HG03045 (cell line): ENCODE data around the gene NPTN.
"Not testable (repeated sequence)": the region's sequence is repeated elsewhere in the genome, so short reads cannot be mapped to it uniquely, and the experiment has no call there.

Source experiments
- ATAC-seq: cut with Tn5 transposase; IDR thresholded peaks from one replicate; pipeline ENCODE4 v1.9.1; 2021; ENCODE audit warnings: mild to moderate bottlenecking, moderate library complexity; ENCODE audit not compliant: unreplicated experiment

The NPTN gene

DNA sequence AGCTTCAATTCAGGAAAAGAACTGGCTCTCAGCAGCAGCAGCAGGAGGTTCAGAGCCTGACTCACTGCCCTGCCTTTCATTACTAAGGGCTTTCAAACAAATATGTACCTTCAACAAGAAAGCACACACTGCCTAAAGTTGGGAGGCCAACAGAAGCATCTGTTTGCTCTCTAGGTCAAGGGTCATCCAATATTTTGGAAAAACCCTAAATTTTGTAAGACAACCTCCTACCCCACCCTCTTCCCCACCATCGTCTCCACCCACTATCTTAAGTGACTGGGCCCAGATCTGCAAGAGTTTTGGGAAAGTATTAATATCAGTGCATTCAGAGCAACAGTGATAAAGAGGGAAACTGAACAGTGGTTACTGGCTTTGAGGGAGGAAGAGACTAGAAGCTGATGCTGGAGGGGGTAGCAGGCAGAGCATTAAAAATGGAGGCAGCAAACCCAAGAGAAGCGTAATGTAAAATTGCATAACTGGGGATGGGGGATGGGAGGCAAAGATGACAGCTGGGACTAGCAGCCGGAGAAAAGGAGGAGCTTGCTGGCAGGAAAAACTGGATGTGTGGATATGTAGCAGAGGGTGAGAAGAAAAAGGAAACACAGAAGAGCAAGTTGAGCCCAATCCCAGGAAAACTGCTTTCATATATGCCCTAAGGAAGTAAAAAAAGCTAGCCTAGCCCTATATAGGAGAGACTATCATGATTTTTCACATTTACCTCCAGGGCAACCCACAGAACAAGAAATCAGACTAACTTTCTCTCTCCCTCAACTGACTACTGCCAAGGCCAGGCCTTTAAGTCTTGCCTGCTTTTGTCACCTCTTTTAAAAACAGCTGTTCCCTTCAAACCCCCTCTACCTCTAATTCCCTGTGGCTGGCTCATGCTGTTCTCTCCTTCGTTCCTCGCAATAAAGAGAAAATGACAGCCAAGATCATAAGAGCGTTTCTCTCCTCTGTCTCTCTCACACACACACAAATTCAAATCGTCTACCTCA is 31.4 kb downstream of the NPTN start:
- ATAC-seq = no peak

GRCh38 chr15:73600413-73601335 is 32.5 kb downstream of the NPTN start:
- ATAC-seq = no peak

DNA sequence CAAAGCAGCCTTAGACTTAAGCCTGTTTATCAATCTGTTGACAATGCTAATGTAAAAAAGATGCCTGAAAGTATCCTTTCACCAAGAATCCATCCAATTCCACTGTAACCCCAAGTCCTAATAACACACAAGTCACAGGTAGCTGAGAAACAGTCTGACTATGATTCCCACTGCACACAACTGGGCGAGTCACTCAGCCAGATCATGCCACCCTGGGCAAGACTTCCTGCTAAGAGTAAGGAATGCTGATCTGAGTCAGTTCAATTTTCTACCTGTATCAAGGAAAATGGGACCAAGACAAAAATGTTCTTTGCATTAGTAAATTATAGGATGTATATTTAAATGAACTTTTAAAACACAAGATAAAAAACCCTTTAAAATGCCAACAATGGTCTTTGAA is 33.3 kb downstream of the NPTN start:
- ATAC-seq = no peak

- no peak for ATAC-seq
Measured at GRCh38 chr15:73598530-73599160, 34.5 kb downstream of the NPTN start.

- ATAC-seq = no peak
Measured at GRCh38 chr15:73597036-73597638, 36.1 kb downstream of the NPTN start.

GRCh38 chr15:73596174-73596573 is 37.0 kb downstream of the NPTN start:
- ATAC-seq = no peak

DNA sequence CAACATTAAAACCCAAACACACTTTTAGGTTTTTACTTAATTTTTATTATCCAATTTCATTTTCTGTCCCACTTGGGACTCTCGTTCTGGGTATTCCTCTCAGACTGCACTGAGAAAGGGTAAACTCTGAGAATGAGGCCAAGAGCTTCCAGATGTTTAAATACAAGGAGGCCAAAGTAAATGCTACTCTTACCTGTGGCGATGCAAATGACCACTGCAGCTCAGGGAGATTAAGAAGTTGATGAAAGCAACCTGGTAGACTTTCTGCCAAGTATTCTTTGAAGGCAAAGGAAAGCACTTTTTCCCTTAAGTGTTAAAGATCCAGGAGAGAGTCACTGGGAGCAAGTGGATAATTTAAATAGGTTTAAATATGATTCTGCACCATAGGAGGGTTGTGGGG is 39.1 kb downstream of the NPTN start:
- no peak for ATAC-seq

- no peak for ATAC-seq
Measured at GRCh38 chr15:73593304-73594074, 39.7 kb downstream of the NPTN start.

- ATAC-seq = no peak
Measured at GRCh38 chr15:73590263-73590662, 42.9 kb downstream of the NPTN start.

DNA sequence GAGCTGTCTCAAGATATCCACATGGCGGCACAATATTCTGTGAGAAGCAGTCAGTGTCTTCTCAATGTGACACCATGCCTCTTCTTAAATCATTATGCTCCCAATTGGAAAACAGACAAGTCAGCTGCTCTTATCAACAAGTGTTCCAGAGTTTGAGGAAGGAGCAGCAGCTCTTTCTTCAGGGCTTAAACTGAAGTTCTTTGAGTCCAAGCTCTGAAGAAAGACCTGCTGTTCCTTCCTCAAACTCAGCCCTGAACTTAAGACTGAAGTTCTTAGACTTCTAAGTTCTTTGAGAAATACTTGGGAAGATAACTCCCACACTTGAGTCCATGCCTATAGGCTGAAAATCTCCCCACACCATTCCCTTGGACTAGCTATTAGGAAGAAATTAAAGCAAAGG is 43.4 kb downstream of the NPTN start:
- no peak for ATAC-seq

DNA sequence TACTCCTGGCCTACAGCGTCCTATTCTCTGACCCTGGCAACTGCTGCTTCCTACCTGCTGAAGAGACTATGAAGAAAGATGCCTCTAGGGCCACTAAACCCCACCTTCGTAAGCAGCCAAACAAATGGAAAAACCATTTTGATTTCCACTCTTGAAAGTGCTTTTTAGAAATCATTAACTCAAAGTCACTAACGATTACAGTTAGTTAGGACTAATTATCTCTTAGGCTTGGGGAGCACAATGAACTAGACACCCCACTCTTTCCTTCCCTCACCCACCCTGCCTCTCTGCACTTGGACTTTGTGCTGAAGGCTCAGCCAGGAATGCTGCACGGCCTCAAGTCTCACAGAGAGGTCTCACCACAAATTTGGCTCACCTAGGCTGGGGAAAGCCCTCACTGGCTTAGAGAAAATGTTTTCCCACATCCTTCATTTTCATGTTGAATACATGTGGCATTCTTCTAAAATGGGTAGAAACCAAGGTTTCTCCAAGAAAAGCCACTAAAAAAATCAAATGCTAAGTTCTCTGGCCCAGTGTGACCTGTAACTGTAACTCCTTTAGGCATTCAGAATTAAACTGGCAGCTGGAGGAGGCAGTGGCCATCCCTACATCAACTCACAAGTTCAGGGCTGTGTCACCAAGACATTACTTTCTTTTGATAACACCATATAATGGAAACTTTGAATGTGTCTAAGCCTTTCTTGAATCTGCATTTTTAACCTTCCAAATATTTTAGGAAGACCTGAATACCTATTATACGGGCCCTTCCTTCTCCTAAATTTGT is 47.1 kb downstream of the NPTN start:
- ATAC-seq = no peak

DNA sequence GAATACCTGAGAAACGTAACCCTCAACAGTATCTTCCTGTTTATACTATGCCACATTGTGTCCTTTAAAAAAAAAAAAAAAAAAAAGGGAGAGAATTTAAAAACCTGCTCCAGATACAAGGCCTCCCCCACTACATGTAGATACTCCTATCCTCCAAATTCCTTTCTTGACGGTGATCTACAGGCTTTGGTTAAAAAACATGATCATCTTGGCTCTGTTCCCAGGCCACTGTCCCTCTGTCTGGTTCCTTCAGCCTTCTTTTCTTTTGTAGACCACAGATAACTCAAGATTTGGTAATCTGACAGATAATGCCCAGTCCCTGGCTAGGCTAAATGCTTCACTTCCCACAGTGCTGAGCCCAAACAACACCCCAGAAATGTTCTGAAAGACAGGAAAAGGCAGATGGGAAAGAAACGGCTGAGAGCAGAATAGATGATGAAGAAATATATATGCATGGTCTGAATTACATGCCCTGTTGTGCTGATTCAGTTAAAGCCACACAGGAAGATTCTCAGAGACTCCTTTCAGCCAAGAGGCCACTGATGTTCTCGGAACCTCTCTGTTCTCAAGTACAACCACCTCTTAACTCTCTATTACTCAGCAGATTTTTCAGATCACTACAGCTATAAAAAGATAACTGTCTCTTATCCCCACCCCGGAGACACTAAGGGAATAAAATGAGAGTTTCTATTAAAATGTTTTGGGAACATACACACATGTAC is 48.3 kb downstream of the NPTN start:
- ATAC-seq = no peak

- ATAC-seq = no peak
Measured at GRCh38 chr15:73583544-73583943, 49.6 kb downstream of the NPTN start.

GRCh38 chr15:73582851-73583379 is 50.3 kb downstream of the NPTN start:
- no peak for ATAC-seq

- ATAC-seq = no peak
Measured at GRCh38 chr15:73578026-73578425, 55.2 kb downstream of the NPTN start.

GRCh38 chr15:73577593-73577992 is 55.6 kb downstream of the NPTN start:
- ATAC-seq = not testable (repeated sequence)

DNA sequence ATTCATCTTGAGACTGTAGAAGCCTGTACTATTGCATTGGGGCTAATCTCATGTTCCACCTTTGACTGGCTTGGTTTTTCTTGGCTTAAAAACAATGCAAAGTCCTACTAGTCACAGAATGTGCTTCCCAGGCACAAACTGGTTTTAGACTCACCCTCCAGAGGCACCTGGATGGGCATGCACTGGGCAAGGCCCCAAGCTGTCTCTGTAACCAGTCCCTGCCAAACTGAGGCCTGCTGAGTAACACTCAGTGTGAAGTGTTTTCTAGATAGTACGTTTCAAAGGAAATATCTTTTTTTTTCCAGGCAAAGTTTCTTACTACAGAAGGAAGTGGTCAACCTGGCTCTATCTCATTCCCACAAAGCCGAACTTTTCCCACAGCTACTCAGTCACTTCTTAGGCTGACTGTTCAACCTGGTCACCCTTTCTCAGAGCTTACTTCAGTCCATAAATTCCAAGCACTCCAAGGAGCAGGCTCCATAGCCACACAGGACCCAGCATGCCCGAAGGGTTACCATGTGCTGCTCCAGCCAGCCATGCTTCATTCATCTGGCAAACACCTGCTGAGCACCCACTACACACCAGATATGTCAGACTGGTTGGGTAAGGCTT is 57.4 kb downstream of the NPTN start:
- ATAC-seq = no peak

DNA sequence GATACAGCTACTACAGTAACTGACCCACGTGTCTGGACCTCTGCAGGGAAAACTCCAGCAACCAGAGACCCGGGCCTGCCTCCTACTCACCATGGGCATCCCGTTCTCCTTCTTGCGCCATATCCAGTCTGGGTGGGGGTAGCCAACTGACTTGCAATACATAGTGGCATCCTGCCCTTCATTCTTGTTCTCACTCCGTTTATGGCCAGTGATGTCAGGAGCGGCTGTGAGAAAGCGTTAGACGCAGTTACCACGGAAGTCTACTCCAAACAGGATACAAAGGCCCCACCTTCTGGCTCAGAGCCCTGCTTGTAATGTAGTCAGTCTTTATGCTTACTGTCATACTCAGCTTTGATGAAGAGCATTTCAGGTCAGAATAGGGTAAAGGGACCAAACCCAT is 59.6 kb downstream of the NPTN start:
- no peak for ATAC-seq
